ENCODE data around the gene FDXR.
A peak's percentile ranks its signal among the peaks of the same experiment; 100 is the strongest.

The FDXR gene

GRCh38 chr17:74819801-74820436 is 52.9 kb downstream of the FDXR start:
- H3K27ac ChIP-seq = no peak overlapping the region
- H3K4me3 ChIP-seq (ENCODE audit: low read depth, low read length) = no peak overlapping the region

GRCh38 chr17:74818291-74818938 is 54.4 kb downstream of the FDXR start:
- Histone ChIP-seq H3K36me3 (peaks cover 31% of the 10 kb centered on the region), H3K9me3 (ENCODE audit: severe bottlenecking) (no peaks in the 10 kb centered on the region), H3K4me3 (ENCODE audit: low read depth, low read length) (no peak overlapping the region), H3K27me3 (ENCODE audit: insufficient read depth, low read depth, severe bottlenecking) (no peaks in the 10 kb centered on the region), H3K27ac (peak overlapping the region; percentile 28; the same call in 1 of the 2 replicates)
- peak; percentile 59 for DNase-seq
- no peak for TF ChIP-seq CTCF (IDR thresholded peaks at IDR 0.05; ENCODE audit: low read depth, low read length)

More at GRCh38 chr17:74819801-74820436, 52.9 kb downstream of the FDXR start:
- H3K9me3 ChIP-seq (ENCODE audit: severe bottlenecking) = no peaks in the 10 kb centered on the region
- no peak for TF ChIP-seq CTCF (IDR thresholded peaks at IDR 0.05; ENCODE audit: low read depth, low read length)
- no peak for DNase-seq
- peaks cover 31% of the 10 kb centered on the region for H3K36me3 ChIP-seq
- H3K27me3 ChIP-seq (ENCODE audit: insufficient read depth, low read depth, severe bottlenecking) = no peaks in the 10 kb centered on the region

- no peaks in the 10 kb centered on the region for H3K27me3 ChIP-seq (ENCODE audit: insufficient read depth, low read depth, severe bottlenecking)
- no peak overlapping the region for H3K27ac ChIP-seq
- H3K9me3 ChIP-seq (ENCODE audit: severe bottlenecking) = no peaks in the 10 kb centered on the region
- no peak for TF ChIP-seq CTCF (IDR thresholded peaks at IDR 0.05; ENCODE audit: low read depth, low read length)
- DNase-seq = no peak
- H3K36me3 ChIP-seq = peaks cover 30% of the 10 kb centered on the region
- no peak overlapping the region for H3K4me3 ChIP-seq (ENCODE audit: low read depth, low read length)
Measured at GRCh38 chr17:74816905-74817620, 55.7 kb downstream of the FDXR start.

GRCh38 chr17:74815550-74816370 is 57.0 kb downstream of the FDXR start:
- peak; percentile 84 for DNase-seq
- Histone ChIP-seq H3K4me3 (ENCODE audit: low read depth, low read length) (no peak overlapping the region), H3K27me3 (ENCODE audit: insufficient read depth, low read depth, severe bottlenecking) (no peaks in the 10 kb centered on the region), H3K36me3 (peaks cover 27% of the 10 kb centered on the region), H3K9me3 (ENCODE audit: severe bottlenecking) (no peaks in the 10 kb centered on the region), H3K27ac (no peak overlapping the region; the same call in 1 of the 2 replicates)
- TF ChIP-seq CTCF (IDR thresholded peaks at IDR 0.05; ENCODE audit: low read depth, low read length) = peak; percentile 90

GRCh38 chr17:74815067-74815466 is 57.7 kb downstream of the FDXR start:
- H3K9me3 ChIP-seq (ENCODE audit: severe bottlenecking) = no peaks in the 10 kb centered on the region
- no peak overlapping the region for H3K4me3 ChIP-seq (ENCODE audit: low read depth, low read length)
- no peak overlapping the region for H3K27ac ChIP-seq
- no peak for TF ChIP-seq CTCF (IDR thresholded peaks at IDR 0.05; ENCODE audit: low read depth, low read length)
- H3K27me3 ChIP-seq (ENCODE audit: insufficient read depth, low read depth, severe bottlenecking) = no peaks in the 10 kb centered on the region
- DNase-seq = no peak
- peaks cover 27% of the 10 kb centered on the region for H3K36me3 ChIP-seq

Measured in WERI-Rb-1 (cell line).